Measurements from ENCODE around the gene TTC9B.
"Not testable (repeated sequence)": the region's sequence is repeated elsewhere in the genome, so short reads cannot be mapped to it uniquely, and the experiment has no call there.

- TF ChIP-seq, protein P1, sequence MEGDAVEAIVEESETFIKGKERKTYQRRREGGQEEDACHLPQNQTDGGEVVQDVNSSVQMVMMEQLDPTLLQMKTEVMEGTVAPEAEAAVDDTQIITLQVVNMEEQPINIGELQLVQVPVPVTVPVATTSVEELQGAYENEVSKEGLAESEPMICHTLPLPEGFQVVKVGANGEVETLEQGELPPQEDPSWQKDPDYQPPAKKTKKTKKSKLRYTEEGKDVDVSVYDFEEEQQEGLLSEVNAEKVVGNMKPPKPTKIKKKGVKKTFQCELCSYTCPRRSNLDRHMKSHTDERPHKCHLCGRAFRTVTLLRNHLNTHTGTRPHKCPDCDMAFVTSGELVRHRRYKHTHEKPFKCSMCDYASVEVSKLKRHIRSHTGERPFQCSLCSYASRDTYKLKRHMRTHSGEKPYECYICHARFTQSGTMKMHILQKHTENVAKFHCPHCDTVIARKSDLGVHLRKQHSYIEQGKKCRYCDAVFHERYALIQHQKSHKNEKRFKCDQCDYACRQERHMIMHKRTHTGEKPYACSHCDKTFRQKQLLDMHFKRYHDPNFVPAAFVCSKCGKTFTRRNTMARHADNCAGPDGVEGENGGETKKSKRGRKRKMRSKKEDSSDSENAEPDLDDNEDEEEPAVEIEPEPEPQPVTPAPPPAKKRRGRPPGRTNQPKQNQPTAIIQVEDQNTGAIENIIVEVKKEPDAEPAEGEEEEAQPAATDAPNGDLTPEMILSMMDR (IDR thresholded peaks at IDR 0.05; ENCODE audit: low read depth, low read length), result not testable (repeated sequence)
- not testable (repeated sequence) for TF ChIP-seq POLR2A (IDR thresholded peaks at IDR 0.05; ENCODE audit: extremely low read depth, insufficient read length)
Measured at GRCh38 chr19:40171293-40171692, 46.9 kb downstream of the TTC9B start.
